Measurements from ENCODE around the gene SLC6A13.

DNA sequence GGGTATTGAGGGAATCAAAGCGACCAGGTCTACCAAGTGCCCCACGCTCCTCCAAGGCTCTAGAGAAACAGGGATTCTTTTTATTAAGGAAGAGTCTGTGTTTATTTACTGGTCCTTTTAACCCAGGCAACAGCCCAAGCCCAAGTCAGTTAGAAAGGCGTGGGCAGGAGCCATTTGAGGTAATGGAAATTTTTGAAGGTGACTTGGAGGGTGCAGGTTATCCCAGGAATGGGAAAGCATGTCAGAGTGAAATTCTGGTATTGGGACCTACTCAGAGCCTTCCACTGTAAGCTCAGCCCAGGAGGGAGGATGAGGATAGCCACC is 51.5 kb downstream of the SLC6A13 start:
- TF ChIP-seq, protein P1, sequence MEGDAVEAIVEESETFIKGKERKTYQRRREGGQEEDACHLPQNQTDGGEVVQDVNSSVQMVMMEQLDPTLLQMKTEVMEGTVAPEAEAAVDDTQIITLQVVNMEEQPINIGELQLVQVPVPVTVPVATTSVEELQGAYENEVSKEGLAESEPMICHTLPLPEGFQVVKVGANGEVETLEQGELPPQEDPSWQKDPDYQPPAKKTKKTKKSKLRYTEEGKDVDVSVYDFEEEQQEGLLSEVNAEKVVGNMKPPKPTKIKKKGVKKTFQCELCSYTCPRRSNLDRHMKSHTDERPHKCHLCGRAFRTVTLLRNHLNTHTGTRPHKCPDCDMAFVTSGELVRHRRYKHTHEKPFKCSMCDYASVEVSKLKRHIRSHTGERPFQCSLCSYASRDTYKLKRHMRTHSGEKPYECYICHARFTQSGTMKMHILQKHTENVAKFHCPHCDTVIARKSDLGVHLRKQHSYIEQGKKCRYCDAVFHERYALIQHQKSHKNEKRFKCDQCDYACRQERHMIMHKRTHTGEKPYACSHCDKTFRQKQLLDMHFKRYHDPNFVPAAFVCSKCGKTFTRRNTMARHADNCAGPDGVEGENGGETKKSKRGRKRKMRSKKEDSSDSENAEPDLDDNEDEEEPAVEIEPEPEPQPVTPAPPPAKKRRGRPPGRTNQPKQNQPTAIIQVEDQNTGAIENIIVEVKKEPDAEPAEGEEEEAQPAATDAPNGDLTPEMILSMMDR (IDR thresholded peaks at IDR 0.05): no peak
- no peak for TF ChIP-seq POLR2A (IDR thresholded peaks at IDR 0.05)

All from right lobe of liver (tissue), 4 donors.